Stimulated activated effector memory CD8-positive, alpha-beta T cell treated with anti-CD3 and anti-CD28 coated beads, Interleukin-12 subunit alpha, Interleukin-12 subunit beta, amount 100 ng/mL, for 72 hours (primary cell): ENCODE data around the gene ARPC1A.
"Not testable (repeated sequence)": the region's sequence is repeated elsewhere in the genome, so short reads cannot be mapped to it uniquely, and the experiment has no call there.

Source experiments
- ATAC-seq: fragments of 150-1000 bp; cut with Tn5 transposase; 2 replicates; pipeline ENCODE4 v1.10.0; 2021
- DNase-seq, 2 donors: peaks; one replicate each; pipeline ENCODE4 v3.0.0; 2021 to 2022; ENCODE audit warnings: low spot score in 2 of 2
- H3K27ac Mint-ChIP-seq: one replicate; pipeline ENCODE4 v1.8.0; 2022; ENCODE audit warnings: mild to moderate bottlenecking, mixed read lengths
- H3K36me3 Mint-ChIP-seq: one replicate; pipeline ENCODE4 v1.8.0; 2022; ENCODE audit warnings: mild to moderate bottlenecking, mixed read lengths
- H3K4me1 Mint-ChIP-seq: one replicate; pipeline ENCODE4 v1.8.0; 2022; ENCODE audit warnings: mixed read lengths
- H3K4me3 Mint-ChIP-seq: one replicate; pipeline ENCODE4 v1.8.0; 2022; ENCODE audit warnings: mild to moderate bottlenecking, mixed read lengths
- H3K9me3 Mint-ChIP-seq: one replicate; pipeline ENCODE4 v1.8.0; 2022; ENCODE audit warnings: mixed read lengths

Gene ARPC1A

DNA sequence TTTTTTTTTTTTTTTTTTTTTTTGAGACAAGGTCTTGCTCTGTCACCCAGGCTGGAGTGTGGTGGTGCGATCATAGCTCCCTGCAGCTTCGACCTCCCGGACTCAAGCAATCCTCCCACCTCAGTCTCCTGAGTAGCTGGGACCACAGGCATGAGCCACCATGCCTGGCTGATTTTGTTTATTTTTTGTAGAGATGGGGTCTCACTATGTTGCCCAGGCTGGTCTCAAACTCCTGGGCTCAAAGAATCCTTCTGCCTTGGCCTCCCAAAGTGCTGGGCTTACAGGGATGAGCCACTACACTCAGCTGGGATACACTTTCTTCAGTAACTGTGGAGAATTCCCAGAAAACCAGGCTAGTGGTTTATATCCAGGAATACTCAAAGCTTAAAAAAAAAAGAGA, 24.9 kb downstream of the ARPC1A start:
- H3K36me3 Mint-ChIP-seq: peaks cover 100% of the 10 kb centered on the region
- H3K4me1 Mint-ChIP-seq, ATAC-seq: not testable (repeated sequence)

DNA sequence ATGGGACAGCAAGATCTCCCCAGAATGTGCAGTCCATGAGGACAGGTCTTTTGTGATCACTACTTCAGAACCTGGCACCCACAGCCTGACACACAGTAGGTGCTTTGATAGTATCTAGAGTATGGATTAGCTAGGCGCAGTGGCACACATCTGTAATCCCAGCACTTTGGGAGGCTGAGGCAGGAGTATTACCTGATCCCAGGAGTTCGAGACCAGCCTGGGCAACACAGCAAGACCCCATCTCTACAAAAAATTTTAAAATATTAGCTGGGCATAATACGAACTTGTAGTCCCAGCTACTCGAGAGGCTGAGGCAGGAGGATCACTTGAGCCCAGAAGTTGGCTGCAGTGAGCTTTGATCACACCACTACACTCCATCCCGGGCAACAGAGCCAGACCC, 26.5 kb downstream of the ARPC1A start:
- H3K9me3 Mint-ChIP-seq: no peaks in the 10 kb centered on the region
- ATAC-seq: no peak
- DNase-seq: no peak
- H3K36me3 Mint-ChIP-seq: peaks cover 100% of the 10 kb centered on the region
- no peaks in the 10 kb centered on the region for H3K4me1 Mint-ChIP-seq
- H3K4me3 Mint-ChIP-seq: no peak overlapping the region
- no peak overlapping the region for H3K27ac Mint-ChIP-seq

More for the DNA sequence above, 24.9 kb downstream of the ARPC1A start:
- not testable (repeated sequence) for H3K27ac Mint-ChIP-seq, H3K4me3 Mint-ChIP-seq, H3K9me3 Mint-ChIP-seq, DNase-seq

- Mint-ChIP-seq H3K36me3 (peaks cover 100% of the 10 kb centered on the region), H3K4me1 (no peaks in the 10 kb centered on the region), H3K9me3 (no peaks in the 10 kb centered on the region), H3K4me3 (no peak overlapping the region), H3K27ac (no peak overlapping the region)
- DNase-seq: no peak
- no peak for ATAC-seq
Observed at GRCh38 chr7:99355098-99355497, 29.4 kb downstream of the ARPC1A start.

- H3K36me3 Mint-ChIP-seq: peaks cover 100% of the 10 kb centered on the region
- no peak overlapping the region for H3K27ac Mint-ChIP-seq
- H3K4me1 Mint-ChIP-seq: no peaks in the 10 kb centered on the region
Observed at GRCh38 chr7:99357701-99358490, 32.2 kb downstream of the ARPC1A start.

GRCh38 chr7:99358521-99358920, 32.8 kb downstream of the ARPC1A start:
- not testable (repeated sequence) for H3K4me1 Mint-ChIP-seq, H3K9me3 Mint-ChIP-seq, H3K4me3 Mint-ChIP-seq, DNase-seq, ATAC-seq, H3K27ac Mint-ChIP-seq
- H3K36me3 Mint-ChIP-seq: peaks cover 100% of the 10 kb centered on the region

More at GRCh38 chr7:99357701-99358490, 32.2 kb downstream of the ARPC1A start:
- no peaks in the 10 kb centered on the region for H3K9me3 Mint-ChIP-seq
- ATAC-seq: no peak
- DNase-seq: no peak
- H3K4me3 Mint-ChIP-seq: no peak overlapping the region

GRCh38 chr7:99359465-99360154, 33.9 kb downstream of the ARPC1A start:
- no peak for ATAC-seq
- DNase-seq: no peak
- Mint-ChIP-seq H3K4me1 (no peaks in the 10 kb centered on the region), H3K36me3 (peaks cover 100% of the 10 kb centered on the region), H3K27ac (no peak overlapping the region), H3K4me3 (no peak overlapping the region), H3K9me3 (no peaks in the 10 kb centered on the region)

- Mint-ChIP-seq H3K27ac (no peak overlapping the region), H3K36me3 (peaks cover 100% of the 10 kb centered on the region), H3K4me3 (no peak overlapping the region), H3K9me3 (no peaks in the 10 kb centered on the region), H3K4me1 (no peaks in the 10 kb centered on the region)
- ATAC-seq: no peak
- DNase-seq: no peak
Observed at GRCh38 chr7:99362801-99363200, 37.1 kb downstream of the ARPC1A start.

GRCh38 chr7:99363286-99363685, 37.6 kb downstream of the ARPC1A start:
- Mint-ChIP-seq H3K27ac (no peak overlapping the region), H3K9me3 (no peaks in the 10 kb centered on the region), H3K36me3 (peaks cover 100% of the 10 kb centered on the region), H3K4me1 (no peaks in the 10 kb centered on the region), H3K4me3 (no peak overlapping the region)
- DNase-seq: no peak
- no peak for ATAC-seq

GRCh38 chr7:99365318-99366141, 39.8 kb downstream of the ARPC1A start:
- DNase-seq: no peak

DNA sequence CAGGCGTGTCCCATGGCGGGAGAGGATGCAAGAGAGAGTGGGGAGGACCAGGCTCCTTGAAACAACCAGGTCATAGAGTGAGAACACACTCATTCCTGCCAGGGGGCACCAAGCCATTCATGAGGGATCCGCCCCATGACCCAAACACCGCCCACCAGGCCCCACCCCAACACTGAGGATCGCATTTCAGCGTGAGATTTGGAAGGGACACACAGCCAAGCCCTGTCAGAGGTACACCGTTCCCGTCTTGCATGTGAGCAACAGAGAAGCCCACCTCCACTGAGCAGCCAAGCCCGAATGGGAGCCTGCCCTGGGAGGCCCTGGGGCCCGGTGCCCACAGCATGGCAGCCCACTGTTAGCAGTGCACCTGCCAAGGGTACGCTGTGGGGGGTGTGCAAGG, 40.9 kb downstream of the ARPC1A start:
- ATAC-seq: no peak
- Mint-ChIP-seq H3K4me1 (peaks cover 12% of the 10 kb centered on the region), H3K9me3 (no peaks in the 10 kb centered on the region), H3K4me3 (no peak overlapping the region), H3K36me3 (peaks cover 78% of the 10 kb centered on the region), H3K27ac (peak overlapping the region; percentile 83)
- DNase-seq: no peak

More at GRCh38 chr7:99365318-99366141, 39.8 kb downstream of the ARPC1A start:
- ATAC-seq: peak; percentile 75
- no peaks in the 10 kb centered on the region for H3K9me3 Mint-ChIP-seq
- H3K36me3 Mint-ChIP-seq: peaks cover 89% of the 10 kb centered on the region
- peaks cover 12% of the 10 kb centered on the region for H3K4me1 Mint-ChIP-seq
- H3K27ac Mint-ChIP-seq: peak overlapping the region; percentile 63
- H3K4me3 Mint-ChIP-seq: no peak overlapping the region

DNA sequence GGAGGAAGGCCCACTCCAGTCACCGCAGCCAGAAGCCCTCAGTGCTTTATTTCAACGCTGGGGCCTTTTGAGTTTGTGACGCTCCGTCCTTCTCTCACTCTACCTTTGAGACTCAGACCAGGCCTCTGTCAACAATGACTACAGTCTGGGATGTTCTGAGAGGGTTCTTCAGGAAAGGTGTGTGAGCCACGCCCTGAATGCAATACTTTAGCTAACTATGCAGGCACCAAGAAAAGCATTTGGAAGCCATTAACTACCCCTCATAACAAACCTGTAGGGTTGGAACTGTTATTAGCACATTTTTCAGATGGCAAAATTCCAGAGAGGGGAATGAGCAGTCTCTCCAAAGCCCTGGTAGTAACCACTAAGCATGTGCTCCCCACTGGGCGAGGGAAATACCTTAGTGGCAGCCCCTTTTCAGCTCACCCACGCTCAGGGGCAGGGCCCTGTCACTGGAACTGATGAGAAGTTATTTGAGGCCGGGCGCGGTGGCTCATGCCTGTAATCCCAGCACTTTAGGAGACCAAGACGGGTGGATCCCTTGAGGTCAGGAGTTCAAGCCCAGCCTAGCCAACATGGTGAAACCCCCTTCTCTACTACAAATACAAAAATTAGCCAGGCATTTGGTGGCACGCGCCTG, 43.2 kb downstream of the ARPC1A start:
- Mint-ChIP-seq H3K9me3 (no peaks in the 10 kb centered on the region), H3K27ac (peak overlapping the region; percentile 79), H3K4me1 (peaks cover 23% of the 10 kb centered on the region), H3K36me3 (peaks cover 65% of the 10 kb centered on the region), H3K4me3 (no peak overlapping the region)
- ATAC-seq (no peak), DNase-seq (no peak)

DNA sequence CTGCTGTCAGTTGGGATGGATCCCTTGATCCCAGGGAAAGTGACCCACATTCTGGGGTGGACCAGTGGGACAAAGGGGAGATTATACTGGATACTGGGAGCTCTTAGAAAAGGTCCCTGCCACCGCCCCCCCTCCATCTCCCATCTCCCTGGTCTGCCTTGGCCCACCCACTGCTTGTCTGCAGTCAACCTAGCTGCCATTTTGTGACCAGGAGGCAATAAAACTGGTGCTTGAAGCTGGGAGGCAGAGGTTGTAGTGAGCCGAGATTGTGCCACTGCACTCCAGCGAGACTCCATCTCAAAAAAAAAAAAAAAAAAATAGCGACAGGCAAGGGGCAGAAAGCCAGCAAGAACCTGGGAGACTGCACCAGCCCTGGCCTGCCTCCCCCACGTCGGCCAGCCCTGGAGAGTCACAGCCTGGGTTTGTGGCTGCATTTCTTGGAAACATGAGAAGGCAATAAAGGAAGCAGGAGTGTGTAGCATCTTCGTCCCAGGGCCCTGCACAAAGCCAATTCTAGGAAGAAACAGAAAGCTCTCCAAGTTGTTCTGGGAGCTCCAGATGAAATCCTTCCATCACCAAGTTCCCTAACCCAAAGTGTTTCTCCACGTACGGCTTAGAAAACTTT, 44.2 kb downstream of the ARPC1A start:
- ATAC-seq (no peak), DNase-seq (no peak)
- Mint-ChIP-seq H3K4me3 (no peak overlapping the region), H3K4me1 (peaks cover 23% of the 10 kb centered on the region), H3K9me3 (no peaks in the 10 kb centered on the region), H3K36me3 (peaks cover 56% of the 10 kb centered on the region), H3K27ac (peak overlapping the region; percentile 79)

GRCh38 chr7:99371376-99371920, 45.8 kb downstream of the ARPC1A start:
- Mint-ChIP-seq H3K4me3 (no peak overlapping the region), H3K9me3 (no peaks in the 10 kb centered on the region), H3K27ac (no peak overlapping the region), H3K36me3 (peaks cover 53% of the 10 kb centered on the region), H3K4me1 (peaks cover 27% of the 10 kb centered on the region)
- no peak for ATAC-seq
- DNase-seq: no peak

DNA sequence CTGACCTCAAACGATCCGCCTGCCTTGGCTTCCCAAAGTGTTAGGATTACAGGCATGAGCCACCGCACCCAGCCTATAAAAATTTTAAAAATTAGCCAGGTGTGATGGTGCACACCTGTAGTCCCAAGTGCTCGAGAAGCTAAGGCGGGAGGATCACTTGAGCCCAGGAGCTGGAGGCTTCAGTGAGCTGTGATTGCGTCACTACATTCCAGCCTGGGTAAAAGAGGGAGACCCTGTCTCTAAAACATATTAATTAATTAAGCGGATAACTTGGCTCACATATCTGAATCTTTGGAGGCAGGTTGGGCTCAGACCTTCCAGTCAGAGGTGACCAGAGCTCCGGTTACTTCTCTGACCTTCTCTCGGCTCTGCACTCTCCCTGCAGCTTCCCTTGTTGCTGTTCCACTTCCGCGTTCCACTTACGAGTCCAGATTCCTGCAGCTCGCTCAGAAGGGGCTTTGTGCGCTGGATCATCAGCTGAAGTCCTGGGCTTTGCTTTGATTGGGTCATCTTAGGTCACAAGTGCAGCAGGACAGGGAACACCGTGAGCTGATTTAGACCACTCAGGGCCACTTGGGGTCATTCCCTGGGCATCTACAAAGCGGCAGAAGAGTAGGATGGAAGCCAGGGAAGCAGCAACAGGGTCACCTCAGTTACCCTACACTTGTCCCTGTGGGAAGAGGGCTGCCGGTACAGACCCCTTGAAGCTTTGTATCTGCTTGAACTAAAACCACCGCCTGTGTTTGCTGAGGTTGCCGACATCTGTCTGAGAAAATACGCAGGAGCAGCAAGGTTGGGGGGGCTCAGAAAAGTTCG, 46.8 kb downstream of the ARPC1A start:
- peak overlapping the region; percentile 75 for H3K4me3 Mint-ChIP-seq
- H3K36me3 Mint-ChIP-seq: peaks cover 53% of the 10 kb centered on the region
- H3K9me3 Mint-ChIP-seq: no peaks in the 10 kb centered on the region
- H3K4me1 Mint-ChIP-seq: peaks cover 36% of the 10 kb centered on the region
- DNase-seq (no peak), ATAC-seq (no peak)
- peak overlapping the region; percentile 40 for H3K27ac Mint-ChIP-seq
